HEK293 (cell line): ENCODE results near the gene VCX.

Experiments used
- ATF2 ChIP-seq: fragments of 450-650 bp; formaldehyde crosslinking; IDR thresholded peaks from 2 replicates; pipeline ENCODE4 v1.5.1; 2016; ENCODE audit warnings: missing biosample characterization, missing genetic modification characterization, low read depth
- REST ChIP-seq: fragments of 450-650 bp; formaldehyde crosslinking; IDR thresholded peaks from 2 replicates; pipeline ENCODE4 v1.5.1; 2016; ENCODE audit warnings: missing biosample characterization, missing genetic modification characterization
- ZBTB20 ChIP-seq: fragments of 450-650 bp; formaldehyde crosslinking; IDR thresholded peaks from 2 replicates; pipeline ENCODE4 v1.5.1; 2016; ENCODE audit warnings: missing biosample characterization, missing genetic modification characterization
- ZNF266 ChIP-seq: fragments of 450-650 bp; formaldehyde crosslinking; IDR thresholded peaks from 2 replicates; pipeline ENCODE4 v1.5.1; 2016; ENCODE audit warnings: missing biosample characterization, missing genetic modification characterization, low read depth
- ZNF768 ChIP-seq: fragments of 450-650 bp; formaldehyde crosslinking; IDR thresholded peaks from 2 replicates; pipeline ENCODE4 v1.5.1; 2018; ENCODE audit warnings: missing biosample characterization, mild to moderate bottlenecking, missing genetic modification characterization
- TF ChIP-seq, protein P1 (sequence below): fragments of 450-650 bp; formaldehyde crosslinking; IDR thresholded peaks from 2 replicates; pipeline ENCODE4 v1.5.1; 2016; ENCODE audit warnings: missing biosample characterization, missing genetic modification characterization

DNA sequence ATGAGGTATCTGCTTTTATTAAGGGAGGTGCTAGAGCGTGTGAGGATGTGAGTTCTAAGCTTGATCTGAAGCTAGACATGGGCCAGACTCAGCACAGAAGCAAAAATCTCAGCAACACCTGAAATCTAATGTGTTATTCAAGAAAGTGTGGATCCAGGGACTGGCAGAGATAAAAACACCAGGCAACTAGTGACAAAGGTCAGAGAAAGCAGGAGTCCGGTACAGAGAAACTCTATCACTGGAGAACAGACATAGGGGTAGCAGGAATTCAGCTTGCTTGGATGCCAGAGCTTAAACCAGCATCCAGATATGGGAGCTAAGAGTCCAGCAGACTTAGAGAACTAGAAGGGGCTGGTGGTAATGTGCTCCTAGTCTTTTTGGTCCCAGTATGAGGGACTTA, 34.0 kb downstream of the VCX start:
- TF ChIP-seq REST (tag by site-specific recombination) (no peak), ATF2 (tag by site-specific recombination) (no peak), ZNF768 (tag by site-specific recombination) (no peak), ZNF266 (tag by site-specific recombination) (no peak), ZBTB20 (no peak)
- TF ChIP-seq, protein P1, sequence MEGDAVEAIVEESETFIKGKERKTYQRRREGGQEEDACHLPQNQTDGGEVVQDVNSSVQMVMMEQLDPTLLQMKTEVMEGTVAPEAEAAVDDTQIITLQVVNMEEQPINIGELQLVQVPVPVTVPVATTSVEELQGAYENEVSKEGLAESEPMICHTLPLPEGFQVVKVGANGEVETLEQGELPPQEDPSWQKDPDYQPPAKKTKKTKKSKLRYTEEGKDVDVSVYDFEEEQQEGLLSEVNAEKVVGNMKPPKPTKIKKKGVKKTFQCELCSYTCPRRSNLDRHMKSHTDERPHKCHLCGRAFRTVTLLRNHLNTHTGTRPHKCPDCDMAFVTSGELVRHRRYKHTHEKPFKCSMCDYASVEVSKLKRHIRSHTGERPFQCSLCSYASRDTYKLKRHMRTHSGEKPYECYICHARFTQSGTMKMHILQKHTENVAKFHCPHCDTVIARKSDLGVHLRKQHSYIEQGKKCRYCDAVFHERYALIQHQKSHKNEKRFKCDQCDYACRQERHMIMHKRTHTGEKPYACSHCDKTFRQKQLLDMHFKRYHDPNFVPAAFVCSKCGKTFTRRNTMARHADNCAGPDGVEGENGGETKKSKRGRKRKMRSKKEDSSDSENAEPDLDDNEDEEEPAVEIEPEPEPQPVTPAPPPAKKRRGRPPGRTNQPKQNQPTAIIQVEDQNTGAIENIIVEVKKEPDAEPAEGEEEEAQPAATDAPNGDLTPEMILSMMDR (tag by site-specific recombination) = no peak
